GM18511 (cell line): ENCODE data around the gene NPIPB4.
"Not testable (repeated sequence)": the region's sequence is repeated elsewhere in the genome, so short reads cannot be mapped to it uniquely, and the experiment has no call there.

Experiments
- ATAC-seq: cut with Tn5 transposase; IDR thresholded peaks from one replicate; pipeline ENCODE4 v1.9.1; 2021; ENCODE audit warnings: mild to moderate bottlenecking, moderate library complexity; ENCODE audit not compliant: unreplicated experiment

Gene NPIPB4

GRCh38 chr16:21857656-21858055, at the start of gene NPIPB4:
TSS of gene NPIPB4 (minus strand) at chr16:21857756. CDS start at chr16:21857378, 378 bp downstream.
- not testable (repeated sequence) for ATAC-seq

- not testable (repeated sequence) for ATAC-seq
Observed at GRCh38 chr16:21898998-21899397, 41.4 kb upstream of the NPIPB4 start.

GRCh38 chr16:21881988-21882387, 24.4 kb upstream of the NPIPB4 start:
- ATAC-seq = not testable (repeated sequence)

- not testable (repeated sequence) for ATAC-seq
Observed at GRCh38 chr16:21837186-21837585, 20.4 kb downstream of the NPIPB4 start.

GRCh38 chr16:21836334-21836733, 21.2 kb downstream of the NPIPB4 start:
- not testable (repeated sequence) for ATAC-seq

GRCh38 chr16:21835747-21836146, 21.8 kb downstream of the NPIPB4 start:
- not testable (repeated sequence) for ATAC-seq

GRCh38 chr16:21834211-21834610, 23.3 kb downstream of the NPIPB4 start:
- ATAC-seq = not testable (repeated sequence)

GRCh38 chr16:21829929-21830328, 27.6 kb downstream of the NPIPB4 start:
- not testable (repeated sequence) for ATAC-seq

GRCh38 chr16:21826067-21826706, 31.4 kb downstream of the NPIPB4 start:
- ATAC-seq = not testable (repeated sequence)

- not testable (repeated sequence) for ATAC-seq
Observed at GRCh38 chr16:21825526-21825925, 32.0 kb downstream of the NPIPB4 start.

- not testable (repeated sequence) for ATAC-seq
Observed at GRCh38 chr16:21823258-21823657, 34.3 kb downstream of the NPIPB4 start.

- ATAC-seq = not testable (repeated sequence)
Observed at GRCh38 chr16:21820908-21821465, 36.6 kb downstream of the NPIPB4 start.

GRCh38 chr16:21820028-21820907, 37.3 kb downstream of the NPIPB4 start:
- peak; percentile 94 for ATAC-seq

- ATAC-seq = not testable (repeated sequence)
Observed at GRCh38 chr16:21819617-21820016, 37.9 kb downstream of the NPIPB4 start.

- ATAC-seq = not testable (repeated sequence)
Observed at GRCh38 chr16:21817012-21817411, 40.5 kb downstream of the NPIPB4 start.

GRCh38 chr16:21815694-21816093, 41.9 kb downstream of the NPIPB4 start:
- not testable (repeated sequence) for ATAC-seq

GRCh38 chr16:21802375-21802663, 55.2 kb downstream of the NPIPB4 start:
- ATAC-seq = not testable (repeated sequence)

GRCh38 chr16:21801538-21802374, 55.8 kb downstream of the NPIPB4 start:
- ATAC-seq = not testable (repeated sequence)

- ATAC-seq = not testable (repeated sequence)
Observed at GRCh38 chr16:21798601-21799000, 59.0 kb downstream of the NPIPB4 start.

GRCh38 chr16:21793310-21793709, 64.2 kb downstream of the NPIPB4 start:
- ATAC-seq = not testable (repeated sequence)

GRCh38 chr16:21790506-21790905, 67.0 kb downstream of the NPIPB4 start:
- ATAC-seq = peak; percentile 62
